ENCODE results near the gene MOB1B.
"Not testable (repeated sequence)": the region's sequence is repeated elsewhere in the genome, so short reads cannot be mapped to it uniquely, and the experiment has no call there.

MOB1B gene

GRCh38 chr4:70901984-70902576, at the start of gene MOB1B:
Gene MOB1B (plus strand): TSS chr4:70902369. CDS start chr4:70902537, 168 bp downstream.
- DNase-seq, result peak; percentile 82

- no peak for DNase-seq
Observed at GRCh38 chr4:70855464-70855863, 46.7 kb upstream of the MOB1B start.

DNA sequence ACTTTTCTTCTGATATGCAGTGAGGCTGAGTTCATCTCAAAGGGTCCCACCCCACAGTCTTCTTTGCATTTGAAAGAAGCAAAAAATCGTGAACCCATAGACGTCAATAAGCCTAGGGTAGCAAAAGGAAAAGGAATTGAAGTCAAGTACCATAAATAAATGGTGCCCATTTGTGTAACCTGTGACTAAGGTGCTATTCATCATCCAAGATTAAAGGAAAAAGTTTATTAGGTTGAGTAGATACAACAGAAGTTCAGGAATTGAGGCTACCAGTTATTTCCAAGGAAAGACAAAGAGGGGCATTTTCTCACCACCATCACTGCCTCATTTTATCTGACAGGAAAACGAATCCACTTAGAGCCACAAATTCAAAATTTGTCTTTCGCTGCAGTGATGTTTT, 43.7 kb upstream of the MOB1B start:
- DNase-seq, result no peak

- no peak for DNase-seq
Observed at GRCh38 chr4:70859066-70859465, 43.1 kb upstream of the MOB1B start.

DNA sequence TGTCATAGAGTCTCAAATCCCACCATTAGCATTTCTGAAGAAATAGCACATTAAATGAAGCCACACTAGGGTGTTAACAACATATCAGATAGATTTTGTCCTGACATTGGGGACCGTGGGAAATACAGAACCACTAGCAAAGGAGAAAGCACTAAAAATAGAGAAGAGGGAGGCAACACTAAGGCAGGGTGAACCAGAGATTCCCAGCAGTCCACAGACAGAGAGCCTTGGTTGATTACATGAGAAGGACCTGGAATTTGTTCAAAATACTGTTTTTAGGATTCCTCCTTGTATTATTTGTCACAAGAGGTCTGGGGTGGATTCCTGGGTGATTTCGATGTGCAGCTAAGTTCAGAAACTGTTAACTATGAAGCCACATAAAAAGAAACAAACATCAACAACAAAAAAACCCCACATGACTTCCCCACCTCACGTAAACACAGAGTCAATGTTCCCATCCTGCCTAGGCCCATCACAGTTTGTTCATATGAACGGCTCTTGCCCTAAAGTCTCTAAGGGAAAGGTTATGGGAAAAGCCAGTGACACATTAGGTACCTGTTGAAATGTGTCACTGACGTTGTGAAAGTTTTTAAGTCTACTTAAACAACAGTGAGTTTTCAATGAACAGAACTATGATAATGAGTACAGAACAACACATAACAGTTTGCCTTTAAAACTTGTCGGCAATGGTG, 38.9 kb upstream of the MOB1B start:
- DNase-seq, result no peak

DNA sequence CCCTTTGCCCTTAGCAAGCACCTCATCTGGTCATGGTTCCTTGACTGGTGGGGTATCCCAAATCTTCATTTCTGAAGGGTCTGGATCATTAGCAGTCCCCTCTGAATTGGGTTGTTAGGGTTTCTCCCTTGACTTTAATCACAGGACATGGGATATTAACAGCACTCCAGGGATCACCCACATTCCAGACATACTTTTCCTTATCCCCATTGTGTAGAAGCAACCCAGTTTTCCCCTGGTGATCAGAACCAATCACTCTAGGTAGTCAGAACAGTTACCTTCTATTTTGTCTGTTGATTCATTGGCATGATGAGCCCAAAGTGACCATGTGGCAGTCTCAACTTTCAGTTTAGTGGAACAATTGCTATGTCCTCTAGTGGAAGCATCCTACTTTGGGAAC, 33.4 kb upstream of the MOB1B start:
- no peak for DNase-seq

DNA sequence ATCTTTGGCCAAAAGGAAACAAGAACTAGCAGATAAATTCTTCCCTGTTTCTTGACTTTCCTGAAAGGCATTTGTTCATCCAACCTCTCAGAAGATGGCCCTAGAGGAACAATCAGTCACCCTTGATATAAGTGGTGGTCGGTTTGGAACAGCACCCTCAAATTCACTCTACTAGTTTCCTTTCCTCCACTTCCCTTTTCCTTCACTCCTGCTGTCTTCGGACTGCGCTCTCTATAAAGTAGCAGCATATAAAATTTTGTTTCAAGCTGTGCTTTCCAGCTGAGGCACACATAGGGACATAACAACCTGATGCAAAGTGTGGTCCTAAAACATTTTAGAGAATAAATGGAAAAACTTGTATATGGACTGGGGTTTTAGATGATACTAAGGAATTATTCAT, 29.0 kb upstream of the MOB1B start:
- DNase-seq, result no peak

DNA sequence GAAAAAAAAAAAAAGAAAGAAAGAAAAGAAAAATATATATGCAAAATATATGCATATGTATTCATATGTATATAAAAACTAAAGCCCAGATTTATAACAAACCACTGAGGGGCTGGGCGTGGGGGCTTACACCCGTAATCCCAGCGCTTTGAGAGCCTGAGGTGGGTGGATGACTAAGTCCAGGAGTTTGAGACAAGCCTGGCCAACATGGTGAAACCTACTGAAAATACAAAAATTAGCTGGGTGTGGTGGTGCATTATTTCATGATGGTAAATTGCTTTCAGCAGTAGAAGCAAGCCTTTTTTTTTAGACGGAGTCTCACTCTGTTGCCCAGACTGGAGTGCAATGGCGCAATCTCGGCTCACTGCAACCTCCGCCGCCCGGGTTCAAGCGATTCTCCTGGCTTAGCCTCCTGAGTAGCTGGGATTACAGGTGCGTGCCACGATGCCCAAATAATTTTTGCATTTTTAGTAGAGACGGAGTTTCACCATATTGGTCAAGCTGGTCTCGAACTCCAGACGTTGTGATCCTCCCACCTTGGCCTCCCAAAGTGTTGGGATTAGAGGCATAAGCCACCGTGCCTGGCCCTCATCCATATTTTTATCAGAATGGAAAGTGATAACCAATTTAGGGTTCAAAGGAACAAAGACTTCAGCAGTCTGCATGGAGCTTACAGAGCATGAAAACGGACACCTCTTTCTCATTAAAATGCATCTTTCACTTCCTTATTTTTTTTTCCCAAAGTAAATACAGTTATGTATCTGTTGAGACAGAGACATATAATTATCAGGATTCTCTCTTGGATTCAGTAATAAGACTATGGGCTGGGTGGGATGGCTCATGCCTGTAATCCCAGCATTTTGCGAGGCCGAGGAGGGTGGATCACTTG, 27.7 kb upstream of the MOB1B start:
- DNase-seq, result no peak

GRCh38 chr4:70877556-70877955, 24.6 kb upstream of the MOB1B start:
- no peak for DNase-seq

GRCh38 chr4:70880739-70881138, 21.4 kb upstream of the MOB1B start:
- DNase-seq, result no peak

- DNase-seq, result no peak
Observed at GRCh38 chr4:70885174-70885573, 17.0 kb upstream of the MOB1B start.

GRCh38 chr4:70892086-70892769, 9.9 kb upstream of the MOB1B start:
- DNase-seq, result no peak

DNA sequence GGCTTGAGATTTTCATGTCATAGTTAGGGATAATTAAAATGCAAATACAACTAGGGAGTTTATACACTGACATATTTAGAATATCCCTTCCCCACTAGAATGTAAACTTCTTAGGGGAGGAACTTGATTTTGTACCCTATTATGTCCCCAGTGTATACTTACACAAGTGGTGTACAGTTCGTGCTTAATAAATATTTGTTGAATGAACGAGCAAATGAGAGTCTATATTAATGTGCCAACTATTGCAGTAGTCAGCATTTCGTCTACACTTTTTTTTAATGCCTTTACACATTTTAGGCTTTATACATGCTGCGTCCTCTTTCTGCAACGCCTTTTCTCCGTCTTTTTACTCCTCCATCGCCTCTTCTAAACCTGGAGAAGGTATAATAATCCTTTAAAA, 8.4 kb upstream of the MOB1B start:
- DNase-seq, result no peak

- no peak for DNase-seq
Observed at GRCh38 chr4:70895405-70895804, 6.8 kb upstream of the MOB1B start.

GRCh38 chr4:70895811-70896491, 6.2 kb upstream of the MOB1B start:
- DNase-seq, result no peak

DNA sequence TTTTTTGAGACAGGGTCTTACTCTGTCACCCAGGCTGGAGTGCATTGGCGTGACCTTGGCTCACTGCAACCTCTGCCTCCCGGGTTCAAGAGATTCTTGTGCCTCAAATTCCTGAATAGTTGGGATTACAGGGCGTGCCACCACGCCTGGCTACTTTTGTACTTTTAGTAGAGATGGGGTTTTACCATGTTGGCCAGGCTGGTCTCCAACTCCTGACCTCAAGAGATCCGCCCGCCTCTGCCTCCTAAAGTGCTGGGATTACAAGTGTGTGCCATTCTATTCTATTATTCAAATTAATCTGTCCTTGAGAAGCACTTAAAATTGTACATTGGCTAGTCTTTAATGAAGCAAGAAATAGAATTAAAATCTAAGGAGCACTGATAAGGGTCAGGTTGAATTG, 3.6 kb upstream of the MOB1B start:
- DNase-seq, result not testable (repeated sequence)

- DNase-seq, result no peak
Observed at GRCh38 chr4:70901607-70901983, 574 bp upstream of the MOB1B start.

DNA sequence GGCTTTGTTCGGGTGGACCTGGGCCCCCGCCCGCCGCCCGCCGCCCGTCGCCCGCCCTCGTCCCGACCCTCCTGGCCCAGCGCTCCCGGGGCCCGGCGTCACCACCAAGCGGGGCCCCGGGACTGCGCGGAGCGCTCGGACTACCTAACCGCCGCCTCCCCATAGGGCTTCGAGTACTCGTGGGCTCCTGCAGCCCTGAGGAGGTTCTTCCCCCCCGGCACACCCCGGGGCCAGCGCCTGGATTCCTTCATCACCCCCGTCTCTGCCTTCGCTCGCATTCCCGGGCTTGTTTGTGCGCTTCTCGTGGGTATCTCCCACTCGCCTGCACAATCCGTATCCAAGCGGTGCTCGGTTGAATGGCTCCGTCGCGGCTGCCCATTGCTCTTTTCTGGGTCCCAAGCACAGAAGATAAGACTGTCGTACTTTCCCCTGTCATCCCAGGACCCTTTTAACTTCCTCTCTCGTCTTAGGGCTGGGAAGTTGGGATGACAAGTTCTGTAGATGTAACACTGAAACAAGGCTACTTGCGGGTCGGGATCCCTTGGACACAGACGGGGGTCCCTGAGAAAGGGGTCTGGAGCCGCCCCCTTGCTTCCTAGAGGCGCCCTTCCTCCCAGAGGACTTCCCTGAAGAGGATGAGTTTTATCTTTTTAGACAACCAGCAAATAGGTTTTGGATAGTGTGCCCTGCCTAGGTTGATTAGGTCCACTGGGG, 565 bp downstream of the MOB1B start:
- no peak for DNase-seq

DNA sequence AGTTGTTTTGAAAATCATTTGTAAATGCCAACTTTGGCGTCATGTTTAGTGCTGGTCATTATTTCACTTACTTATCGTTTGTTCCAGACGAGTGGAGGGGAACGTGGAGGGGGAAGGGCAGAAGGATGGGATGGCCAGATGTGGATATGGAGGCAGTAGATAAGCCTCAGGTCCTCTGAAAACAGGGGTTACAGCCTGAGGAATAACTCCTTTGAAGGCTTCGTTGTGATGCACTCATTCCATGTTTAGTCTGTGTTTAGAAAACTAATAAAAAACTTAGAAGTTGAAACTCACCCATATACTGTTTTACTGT, 1.1 kb downstream of the MOB1B start:
- no peak for DNase-seq

DNA sequence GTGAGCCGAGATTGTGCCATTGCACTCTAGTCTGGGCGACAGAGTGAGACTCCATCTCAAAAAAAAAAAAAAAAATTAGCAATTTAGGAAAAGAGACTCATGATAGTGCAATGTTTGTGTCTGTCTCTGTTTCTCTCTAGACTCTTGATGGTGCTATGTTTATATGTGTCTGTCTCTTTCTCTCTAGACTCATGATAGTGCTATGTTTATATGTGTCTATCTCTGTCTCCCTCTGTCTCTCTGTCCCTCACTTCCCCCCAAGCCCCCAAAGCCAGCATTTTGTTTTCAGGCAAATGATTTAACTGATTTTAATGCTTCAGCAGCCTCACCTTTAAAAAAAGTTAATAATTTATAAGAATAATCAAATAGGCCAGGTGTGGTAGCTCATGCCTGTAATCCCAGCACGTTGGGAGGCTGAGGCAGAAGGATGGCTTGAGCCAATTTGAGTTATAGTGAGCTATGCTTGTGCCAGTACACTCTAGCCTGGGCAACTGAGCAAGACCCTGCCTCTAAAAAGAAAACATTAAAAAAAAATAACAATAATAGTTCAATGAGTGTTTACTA, 6.9 kb downstream of the MOB1B start:
- DNase-seq, result no peak

DNA sequence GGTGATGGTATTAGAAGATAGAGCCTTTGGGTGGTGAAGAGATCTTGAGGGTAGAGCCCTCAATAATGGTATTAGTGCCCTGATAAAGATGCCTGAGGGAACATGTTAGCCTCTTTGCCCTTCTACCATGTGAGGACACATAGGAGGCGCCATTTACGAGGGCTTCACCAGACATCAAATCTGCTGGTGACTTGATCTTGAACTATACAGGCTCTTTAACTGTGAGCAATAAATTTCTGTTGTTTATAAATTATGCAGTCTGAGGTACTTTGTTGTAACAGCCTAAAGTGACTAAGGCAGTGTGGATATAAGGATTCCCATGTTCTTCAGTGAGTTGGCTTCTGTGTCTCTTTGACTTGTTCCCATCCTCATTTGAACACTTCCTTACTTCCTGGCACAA, 11.8 kb downstream of the MOB1B start:
- DNase-seq, result no peak

DNA sequence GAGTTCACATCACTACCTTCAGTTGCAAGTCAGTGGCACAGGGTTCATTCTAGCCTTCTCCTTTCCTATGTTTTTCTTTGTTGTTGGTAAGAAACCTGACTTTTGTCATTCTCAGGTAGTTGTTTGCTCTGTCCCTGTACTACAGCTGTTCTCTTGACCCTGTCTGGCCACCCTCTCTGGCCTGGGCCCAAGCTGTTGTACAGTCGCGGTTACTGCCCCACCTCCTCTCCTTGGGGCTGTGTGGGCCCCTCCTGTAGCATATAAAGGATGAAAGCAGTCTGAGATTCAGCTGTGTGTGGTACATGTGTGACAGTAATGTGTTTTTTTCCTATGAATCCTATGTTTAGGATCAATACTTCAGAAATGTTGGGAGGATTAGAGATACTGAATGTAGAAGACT, 12.5 kb downstream of the MOB1B start:
- DNase-seq, result no peak
